H1 (cell line): ENCODE results near the gene SLC5A9. TPM values are rescaled to one million over a fixed set of nuclear protein-coding genes. Genes with fewer than 3 reads are reported as not detected.

Source experiments
- CTCF ChIA-PET: fragments of 300-600 bp; sonication (Branson Sonifier 250); formaldehyde crosslinking; loops from one replicate; lab custom pipeline; 2021; ENCODE audit not compliant: partially characterized antibody; lab: Charles Lee
- POLR2A ChIA-PET: fragments of 300-600 bp; sonication (Branson Sonifier 250); formaldehyde crosslinking; loops from one replicate; lab custom pipeline; 2021; ENCODE audit warnings: inconsistent platforms; ENCODE audit not compliant: partially characterized antibody; lab: Charles Lee
- DNase-seq, 2 experiments: peaks; one replicate each; pipeline versions ENCODE4 v3.0.0 to v3.0.0-alpha.2; 2010 to 2022; ENCODE audit warnings: low spot score in 2 of 2, low read depth in 1 of 2, mixed read lengths in 1 of 2
- FAIRE-seq: peaks from 2 replicates; lab custom pipeline; 2011; peaks lifted over from hg19 to GRCh38; lab: Jason Lieb, UNC
- H2AFZ ChIP-seq: 2 replicates; pipeline ENCODE4 v1.8.1; 2012; ENCODE audit warnings: low read length, inconsistent platforms
- H2AK5ac ChIP-seq: 2 replicates; pipeline ENCODE4 v1.6.1; 2013; ENCODE audit warnings: low read depth, low read length
- H2BK120ac ChIP-seq: replicated peaks from 2 replicates; pipeline ENCODE3; 2013; ENCODE audit warnings: low read depth, low read length, inconsistent platforms
- H2BK12ac ChIP-seq: 2 replicates; pipeline ENCODE4 v1.6.1; 2013; ENCODE audit warnings: low read depth, low read length
- H2BK15ac ChIP-seq: 2 replicates; pipeline ENCODE4 v1.6.1; 2013; ENCODE audit warnings: low read length
- H2BK20ac ChIP-seq: 2 replicates; pipeline ENCODE4 v1.6.1; 2013; ENCODE audit warnings: low read length
- H2BK5ac ChIP-seq: 2 replicates; pipeline ENCODE4 v1.6.1; 2013; ENCODE audit warnings: low read depth, low read length
- H3K14ac ChIP-seq: 2 replicates; pipeline ENCODE4 v1.6.1; 2013; ENCODE audit warnings: inconsistent platforms; ENCODE audit not compliant: insufficient read length
- H3K18ac ChIP-seq: 2 replicates; pipeline ENCODE4 v1.6.1; 2013; ENCODE audit warnings: low read length; ENCODE audit errors: extremely low read depth
- H3K23ac ChIP-seq: 2 replicates; pipeline ENCODE4 v1.6.1; 2013; ENCODE audit warnings: inconsistent platforms; ENCODE audit not compliant: insufficient read length
- H3K23me2 ChIP-seq: 2 replicates; pipeline ENCODE4 v1.6.1; 2013; ENCODE audit warnings: low read depth, low read length
- H3K27ac ChIP-seq: 2 replicates; pipeline ENCODE4 v1.6.1; 2011; ENCODE audit warnings: low read depth, low read length, inconsistent platforms
- H3K27me3 ChIP-seq, 4 experiments: replicated peaks in 1 of 4; 1 replicate in 1 of 4; 2 replicates in 3 of 4; pipeline versions ENCODE4 v1.6.1 to v1.8.1; 2011 to 2013; ENCODE audit warnings: low read length in 3 of 4, mild to moderate bottlenecking in 3 of 4, inconsistent platforms in 2 of 4, mixed read lengths in 2 of 4, moderate library complexity in 1 of 4; ENCODE audit not compliant: control insufficient read depth in 3 of 4, insufficient read depth in 3 of 4; ENCODE audit errors: extremely low read depth in 1 of 4
- H3K36me3 ChIP-seq, 4 experiments: 2 replicates each; pipeline versions ENCODE4 v1.6.1 to v1.8.1; 2011 to 2013; ENCODE audit warnings: mild to moderate bottlenecking in 4 of 4, low read length in 3 of 4, moderate library complexity in 2 of 4, control low read depth in 1 of 4, inconsistent platforms in 1 of 4; ENCODE audit not compliant: insufficient read depth in 4 of 4, control insufficient read depth in 2 of 4
- H3K4ac ChIP-seq: replicated peaks from 2 replicates; pipeline ENCODE3; 2013; ENCODE audit warnings: low read length, low read depth, mixed read lengths, inconsistent platforms; ENCODE audit not compliant: insufficient read length
- H3K4me1 ChIP-seq, 4 experiments: replicated peaks in 1 of 4; 1 replicate in 1 of 4; 2 replicates in 3 of 4; pipeline versions ENCODE4 v1.6.1 to v1.8.1; 2011 to 2013; ENCODE audit warnings: low read length in 3 of 4, inconsistent platforms in 2 of 4, mixed read lengths in 1 of 4; ENCODE audit not compliant: insufficient read depth in 4 of 4, control insufficient read depth in 3 of 4
- H3K4me2 ChIP-seq, 2 experiments: 2 replicates each; pipeline versions ENCODE4 v1.6.1 to v1.8.1; 2011 to 2013; ENCODE audit warnings: low read depth in 2 of 2, low read length in 2 of 2, control low read depth in 1 of 2, inconsistent platforms in 1 of 2, mild to moderate bottlenecking in 1 of 2; ENCODE audit not compliant: insufficient read depth in 1 of 2
- H3K4me3 ChIP-seq, 4 experiments: fragments of 200-600, 300-600 bp in 1 of 4; sonication (generic), shearing (Covaris generic), sonication (Bioruptor Twin) in 1 of 4; 2 replicates each; pipeline versions ENCODE4 v1.5.1 to v1.8.1; 2011 to 2016; ENCODE audit warnings: low read length in 4 of 4, low read depth in 3 of 4, control low read depth in 2 of 4, inconsistent platforms in 2 of 4, mild to moderate bottlenecking in 2 of 4, mixed read lengths in 1 of 4, moderate library complexity in 1 of 4; ENCODE audit not compliant: insufficient read depth in 2 of 4; ENCODE audit errors: extremely low read depth in 1 of 4
- H3K56ac ChIP-seq: replicated peaks from 2 replicates; pipeline ENCODE3; 2013; ENCODE audit warnings: low read depth, mild to moderate bottlenecking, mixed read lengths, low read length, inconsistent platforms; ENCODE audit not compliant: insufficient read length
- H3K79me1 ChIP-seq: 2 replicates; pipeline ENCODE4 v1.6.1; 2013; ENCODE audit warnings: low read depth, low read length, control low read depth
- H3K79me2 ChIP-seq, 2 experiments: 2 replicates each; pipeline versions ENCODE4 v1.6.1 to v1.8.1; 2012 to 2013; ENCODE audit warnings: low read length in 2 of 2, mild to moderate bottlenecking in 2 of 2, inconsistent platforms in 1 of 2; ENCODE audit not compliant: insufficient read depth in 2 of 2, control insufficient read depth in 1 of 2
- H3K9ac ChIP-seq, 4 experiments: replicated peaks in 1 of 4; 1 replicate in 1 of 4; 2 replicates in 3 of 4; pipeline versions ENCODE4 v1.6.1 to v1.8.1; 2011 to 2013; ENCODE audit warnings: low read depth in 3 of 4, low read length in 3 of 4, control low read depth in 2 of 4, mild to moderate bottlenecking in 2 of 4, moderate library complexity in 2 of 4, inconsistent platforms in 1 of 4; ENCODE audit errors: extremely low read depth in 1 of 4
- H3K9me3 ChIP-seq, 2 experiments: 2 replicates each; pipeline versions ENCODE4 v1.6.1 to v1.8.1; 2012 to 2013; ENCODE audit warnings: mild to moderate bottlenecking in 2 of 2, moderate library complexity in 2 of 2, control low read depth in 1 of 2, inconsistent platforms in 1 of 2, low read depth in 1 of 2, low read length in 1 of 2, mixed read lengths in 1 of 2; ENCODE audit not compliant: insufficient read depth in 2 of 2
- H4K20me1 ChIP-seq, 2 experiments: replicated peaks in 1 of 2; 2 replicates each; pipeline versions ENCODE3 to v1.8.1; 2011 to 2013; ENCODE audit warnings: inconsistent platforms in 2 of 2, low read length in 2 of 2, mild to moderate bottlenecking in 1 of 2; ENCODE audit not compliant: insufficient read depth in 2 of 2, control insufficient read depth in 1 of 2
- H4K5ac ChIP-seq: 2 replicates; pipeline ENCODE4 v1.6.1; 2013; ENCODE audit warnings: low read length, low read depth, mixed read lengths, inconsistent platforms; ENCODE audit not compliant: insufficient read length
- H4K8ac ChIP-seq: 2 replicates; pipeline ENCODE4 v1.8.0; 2013; ENCODE audit warnings: mild to moderate bottlenecking, moderate library complexity, low read length, inconsistent platforms; ENCODE audit not compliant: insufficient read depth; ENCODE audit errors: extremely low read depth
- H4K91ac ChIP-seq: replicated peaks from 2 replicates; pipeline ENCODE3; 2013; ENCODE audit warnings: low read length, mixed read lengths, inconsistent platforms; ENCODE audit not compliant: insufficient read length
- CTCF ChIP-seq, 3 experiments: IDR thresholded peaks; 1 replicate in 2 of 3; 2 replicates in 1 of 3; pipeline versions ENCODE4 v1.5.1 to v1.6.1; 2011; ENCODE audit warnings: low read length in 3 of 3, mild to moderate bottlenecking in 3 of 3, inconsistent platforms in 2 of 3, low read depth in 1 of 3, moderate library complexity in 1 of 3; ENCODE audit not compliant: insufficient read depth in 1 of 3; ENCODE audit errors: control extremely low read depth in 1 of 3
- HDAC6 ChIP-seq: IDR thresholded peaks from one replicate; pipeline ENCODE4 v1.7.1; 2012; ENCODE audit warnings: low read depth, mild to moderate bottlenecking, inconsistent platforms, low read length, moderate library complexity
- JUND ChIP-seq: IDR thresholded peaks from 2 replicates; pipeline ENCODE4 v1.6.1; 2011; ENCODE audit warnings: mild to moderate bottlenecking, improper control_type of control experiment, low read length
- POU5F1 ChIP-seq: IDR thresholded peaks from 2 replicates; pipeline ENCODE4 v1.6.1; 2011; ENCODE audit warnings: low read depth, mild to moderate bottlenecking, low read length, moderate library complexity
- RAD21 ChIP-seq, 2 experiments: IDR thresholded peaks in 1 of 2; conservative IDR thresholded peaks in 1 of 2; 2 replicates each; pipeline ENCODE4 v1.6.1; 2011; ENCODE audit warnings: low read depth in 2 of 2, low read length in 2 of 2, improper control_type of control experiment in 1 of 2, inconsistent platforms in 1 of 2, mild to moderate bottlenecking in 1 of 2, moderate library complexity in 1 of 2
- SAP30 ChIP-seq: fragments of 300-600 bp; sonication (generic); IDR thresholded peaks from 2 replicates; pipeline ENCODE4 v1.7.1; 2012; ENCODE audit warnings: low read length, moderate library complexity, mild to moderate bottlenecking, inconsistent platforms; ENCODE audit not compliant: insufficient read depth, insufficient replicate concordance
- WGBS, 2 experiments: shearing (Covaris generic) in 1 of 2; methylation state at CpG; one replicate each; pipeline versions ENCODE4 v1.1.6 to v1.1.7; 2013 to 2015; ENCODE audit warnings: low lambda C conversion rate in 2 of 2, mixed read lengths in 2 of 2, inconsistent platforms in 1 of 2, low coverage in 1 of 2, missing lambda C conversion rate in 1 of 2; ENCODE audit not compliant: insufficient replicate concordance in 2 of 2, insufficient coverage in 1 of 2, insufficient read length in 1 of 2; ENCODE audit errors: extremely low coverage in 1 of 2, missing lambda C conversion rate in 1 of 2; 5-methylcytosine and 5-hydroxymethylcytosine counted together
- polyA plus RNA-seq, 7 experiments: library from polyadenylated mRNA; depleted of rRNA in 3 of 7; stranded (reverse) in 5 of 7; unstranded in 2 of 7; fragments of >200 nt in 5 of 7; fragments of 200-250 nt in 2 of 7; gene quantifications; 1 replicate in 5 of 7; 2 replicates in 1 of 7; 4 replicates in 1 of 7; pipeline versions ENCODE4 v1.2.1 to v1.2.3, GENCODE V29; 2011 to 2013; ENCODE audit warnings: missing spikeins in 2 of 7, mixed read lengths in 2 of 7
- total RNA-seq: library from RNA; stranded (reverse); fragmentation: NEBNext Ultra II Directional; extraction: Animal tissue kit (Norgen Biotek cat#: 25700); gene quantifications from 2 replicates; pipeline ENCODE4 v1.2.1, GENCODE V29; 2021

Gene SLC5A9
- total and polyA plus RNA-seq, 2 of the 8 experiments (the other 6 are each of a cell fraction or from before 2014, with no cell fraction given) = 0.03 TPM; not detected in 1

DNA sequence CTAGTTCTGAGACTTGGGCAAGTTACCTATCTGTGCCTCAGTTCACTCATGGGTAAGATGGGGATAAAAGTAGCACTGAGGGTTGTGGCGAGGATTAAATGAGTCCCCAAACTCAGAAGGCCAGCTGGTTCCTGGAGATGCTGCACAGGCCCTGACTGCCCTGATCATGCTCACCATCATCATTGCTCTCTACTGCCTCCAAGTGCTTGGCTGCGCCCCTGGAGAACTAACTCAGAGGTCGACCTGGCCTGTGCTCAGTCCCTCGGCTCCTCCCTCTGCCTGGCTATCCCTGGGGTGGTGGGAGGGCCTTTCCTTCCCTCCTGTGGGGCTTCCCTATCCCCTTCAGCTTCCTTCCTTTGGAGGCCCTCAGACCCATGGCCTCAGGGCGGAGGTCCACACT lies 5.6 kb downstream of the SLC5A9 start:
- no peak overlapping the region for H3K23ac ChIP-seq

More for the DNA sequence above, 5.6 kb downstream of the SLC5A9 start:
- no peak for TF ChIP-seq POU5F1
- 0 out of 2 replicates have a peak, but pooled peaks have one; percentile 42 for TF ChIP-seq JUND
- no peak for TF ChIP-seq HDAC6
- peak; percentile 61 to 63 for TF ChIP-seq RAD21 (IDR thresholded peaks at IDR 0.05 in 1 of 2, conservative IDR thresholded peaks at IDR 0.05 in 1 of 2; ENCODE audit: low read depth in 2 of 2, low read length in 2 of 2)
- no peak for TF ChIP-seq SAP30
- peak; percentile 68 to 86 (median 83) for TF ChIP-seq CTCF (IDR thresholded peaks at IDR 0.05; ENCODE audit: control extremely low read depth in 1 of 3, insufficient read depth in 1 of 3, low read depth in 1 of 3, low read length in 3 of 3)
- TF ChIP-seq, all 59 proteins: peak for 3
- Histone ChIP-seq H3K27me3 (peaks cover 0 to 1% (median 0%) of the 10 kb centered on the region in 4 experiments; a peak in 1 of 7 replicates), H3K79me2 (no peaks in the 10 kb centered on the region), H2AK5ac (no peak overlapping the region), H3K27ac (no peak overlapping the region), H2BK15ac (no peak overlapping the region), H3K4me2 (no peak overlapping the region), H3K18ac (no peak overlapping the region), H3K36me3 (no peaks in the 10 kb centered on the region; a peak in 1 of 8 replicates), H3K56ac (no peak overlapping the region), H2BK5ac (no peak overlapping the region), H4K91ac (no peak overlapping the region), H3K9ac (no peak overlapping the region), H2AFZ (no peak overlapping the region), H3K4me3 (no peak overlapping the region), H2BK120ac (no peak overlapping the region), H4K5ac (no peak overlapping the region), H3K79me1 (no peaks in the 10 kb centered on the region), H3K4me1 (no peaks in the 10 kb centered on the region), H2BK12ac (no peak overlapping the region), H3K14ac (no peak overlapping the region), H3K9me3 (no peaks in the 10 kb centered on the region), H2BK20ac (no peak overlapping the region), H4K20me1 (peaks cover 0 to 4% of the 10 kb centered on the region in 2 experiments), H3K4ac (no peak overlapping the region), H4K8ac (no peak overlapping the region), H3K23me2 (peaks cover 6% of the 10 kb centered on the region; the same call in 1 of the 2 replicates)
- FAIRE-seq = peak; percentile 81
- 68% methylated on average over 5 of the region's 5 CpGs; no CpG with 5 or more reads in 1 of the 2 experiments for WGBS, 2 experiments
- POLR2A ChIA-PET = no interaction called here
- peak; percentile 39 to 68 for DNase-seq
- CTCF ChIA-PET = interaction anchor here (0.7 to 2.0 kb wide), 11 partner anchors 8 to 442 kb away, joined by 3 to 10 read pairs (median 4); no protein-coding TSS in a partner anchor
